GM18511 (cell line): Measurements from ENCODE around the gene TMEM233.

Experiments used
- ATAC-seq: cut with Tn5 transposase; IDR thresholded peaks from one replicate; pipeline ENCODE4 v1.9.1; 2021; ENCODE audit warnings: mild to moderate bottlenecking, moderate library complexity; ENCODE audit not compliant: unreplicated experiment

TMEM233 gene

GRCh38 chr12:119679081-119679480 lies 85.5 kb downstream of the TMEM233 start:
- no peak for ATAC-seq

GRCh38 chr12:119679490-119679889 lies 85.9 kb downstream of the TMEM233 start:
- no peak for ATAC-seq

- no peak for ATAC-seq
Measured at GRCh38 chr12:119681111-119681510, 87.5 kb downstream of the TMEM233 start.

GRCh38 chr12:119681728-119682638 lies 88.4 kb downstream of the TMEM233 start:
- peak; percentile 80 for ATAC-seq

- peak; percentile 53 for ATAC-seq
Measured at GRCh38 chr12:119682639-119683252, 89.2 kb downstream of the TMEM233 start.

GRCh38 chr12:119683413-119683812 lies 89.8 kb downstream of the TMEM233 start:
- ATAC-seq, result no peak

GRCh38 chr12:119683816-119684215 lies 90.2 kb downstream of the TMEM233 start:
- no peak for ATAC-seq

GRCh38 chr12:119684711-119685369 lies 91.3 kb downstream of the TMEM233 start:
- no peak for ATAC-seq

GRCh38 chr12:119685375-119685774 lies 91.8 kb downstream of the TMEM233 start:
- ATAC-seq, result no peak

- ATAC-seq, result no peak
Measured at GRCh38 chr12:119686355-119686754, 92.8 kb downstream of the TMEM233 start.

- ATAC-seq, result no peak
Measured at GRCh38 chr12:119686776-119687175, 93.2 kb downstream of the TMEM233 start.

GRCh38 chr12:119687406-119687805 lies 93.8 kb downstream of the TMEM233 start:
- no peak for ATAC-seq

- ATAC-seq, result no peak
Measured at GRCh38 chr12:119687879-119688278, 94.3 kb downstream of the TMEM233 start.

- ATAC-seq, result no peak
Measured at GRCh38 chr12:119689935-119690500, 96.4 kb downstream of the TMEM233 start.

GRCh38 chr12:119691202-119691810 lies 97.7 kb downstream of the TMEM233 start:
- no peak for ATAC-seq

GRCh38 chr12:119692410-119692809 lies 98.8 kb downstream of the TMEM233 start:
- ATAC-seq, result no peak
